ENCODE measurements around the gene TMEM229B.

GRCh38 chr14:67519406-67519805 is 30.9 kb upstream of the TMEM229B start:
- TF ChIP-seq CTCF (conservative IDR thresholded peaks at IDR 0.05; ENCODE audit: low read length) (no peak), EZH2phosphoT487 (IDR thresholded peaks at IDR 0.05; ENCODE audit: borderline replicate concordance) (no peak)

Data from Loucy (cell line).